Stimulated activated CD8-positive, alpha-beta memory T cell treated with anti-CD3 and anti-CD28 coated beads, Interleukin-7, amount 100 ng/mL, for 48 hours (primary cell): Measurements from ENCODE around the gene MYCN.
"Not testable (repeated sequence)": the region's sequence is repeated elsewhere in the genome, so short reads cannot be mapped to it uniquely, and the experiment has no call there.

Source experiments
- DNase-seq, 2 donors: peaks; one replicate each; pipeline ENCODE4 v3.0.0-alpha.2; 2020; ENCODE audit warnings: low read depth in 1 of 2; ENCODE audit errors: extremely low read depth in 1 of 2

The MYCN gene

DNA sequence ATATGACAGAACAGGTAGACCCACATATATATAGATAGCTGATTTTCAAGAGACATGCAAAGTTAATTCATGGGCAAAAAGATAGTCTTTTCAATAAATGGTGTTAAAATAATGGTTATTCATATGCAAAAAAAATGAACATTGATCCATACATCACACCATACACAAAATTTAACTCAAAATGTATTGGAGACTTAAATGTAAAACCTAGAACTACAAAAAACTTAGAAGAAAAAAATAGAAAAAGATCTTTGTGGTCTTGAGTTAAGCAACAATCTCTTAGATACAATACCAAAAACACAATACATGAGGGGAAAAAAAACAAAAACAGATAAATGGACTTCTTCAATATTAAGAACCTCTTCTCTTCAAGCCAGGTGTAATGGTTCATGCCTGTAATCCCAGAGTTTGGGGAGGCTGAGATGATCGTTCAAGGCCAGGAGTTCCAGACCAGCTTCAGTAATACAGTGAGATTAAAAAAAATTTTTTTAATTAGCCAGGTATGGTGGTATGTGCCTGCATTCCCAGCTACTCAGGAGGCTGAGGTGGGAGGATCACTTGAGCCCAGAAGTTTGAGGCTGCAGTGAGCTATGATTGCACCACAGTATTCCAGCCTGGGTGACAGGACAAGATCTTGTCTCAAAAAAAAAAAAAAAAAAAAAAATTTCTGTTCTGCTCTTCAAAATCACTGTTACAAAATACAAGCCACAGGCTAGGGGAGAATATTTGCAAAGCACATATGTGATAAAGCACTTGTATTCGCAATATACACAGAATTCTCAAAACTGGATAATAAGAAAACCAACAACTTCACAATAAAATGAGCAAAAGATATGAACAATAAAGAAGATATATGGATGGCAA is 32.7 kb upstream of the MYCN start:
- no peak for DNase-seq

DNA sequence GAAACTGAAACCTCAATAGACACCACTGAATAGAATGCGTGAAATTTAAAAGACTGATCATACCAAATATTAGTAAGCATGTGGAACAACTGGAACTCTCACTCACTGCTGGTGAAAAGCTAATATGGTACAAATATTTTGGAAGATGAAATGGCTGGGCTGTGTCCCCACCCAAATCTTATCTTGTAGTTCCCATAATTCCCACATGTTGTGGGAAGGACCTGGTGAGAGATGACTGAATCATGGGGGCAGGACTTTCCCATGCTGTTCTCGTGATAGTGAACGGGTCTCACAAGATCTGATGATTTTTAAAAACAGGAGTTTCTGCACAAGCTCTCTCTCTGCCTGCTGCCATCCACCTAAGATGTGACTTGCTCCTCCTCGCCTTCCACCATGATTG is 32.0 kb upstream of the MYCN start:
- DNase-seq, result no peak

DNA sequence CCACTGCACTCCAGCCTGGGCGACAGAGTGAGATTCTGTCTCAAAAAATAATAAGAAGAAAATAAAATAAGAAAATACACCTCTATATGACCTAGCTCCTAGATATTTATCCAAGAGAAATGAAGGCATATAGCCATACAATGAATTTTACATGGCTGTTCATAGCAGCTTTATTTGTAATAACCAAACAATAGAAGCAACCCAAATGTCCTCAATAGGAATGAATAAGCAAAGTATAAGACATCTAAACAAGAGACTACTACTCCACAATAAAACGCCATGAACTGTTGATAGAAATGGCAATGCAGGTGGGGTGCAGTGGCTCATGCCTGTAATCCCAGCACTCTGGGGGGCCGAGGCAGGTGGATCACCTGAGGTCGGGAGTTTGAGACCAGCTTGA is 31.2 kb upstream of the MYCN start:
- DNase-seq, result no peak

DNA sequence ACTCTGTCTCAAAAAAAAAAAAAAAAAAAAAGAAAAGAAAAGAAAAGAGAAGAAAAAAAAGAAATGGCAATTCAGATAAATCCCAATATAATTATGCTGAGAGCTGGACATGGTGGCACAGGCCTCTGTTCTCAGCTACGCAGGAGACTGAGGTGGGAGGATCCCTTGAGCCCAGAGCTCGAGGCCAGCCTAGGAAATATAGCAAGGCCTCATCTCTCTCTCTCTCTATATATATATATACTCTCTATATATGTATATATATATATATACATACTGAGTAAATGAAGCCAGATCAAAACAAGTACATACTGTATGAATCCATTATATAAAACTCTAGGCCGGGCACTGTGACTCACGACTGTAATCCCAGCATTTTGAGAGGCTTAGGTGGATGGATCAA is 30.6 kb upstream of the MYCN start:
- no peak for DNase-seq

DNA sequence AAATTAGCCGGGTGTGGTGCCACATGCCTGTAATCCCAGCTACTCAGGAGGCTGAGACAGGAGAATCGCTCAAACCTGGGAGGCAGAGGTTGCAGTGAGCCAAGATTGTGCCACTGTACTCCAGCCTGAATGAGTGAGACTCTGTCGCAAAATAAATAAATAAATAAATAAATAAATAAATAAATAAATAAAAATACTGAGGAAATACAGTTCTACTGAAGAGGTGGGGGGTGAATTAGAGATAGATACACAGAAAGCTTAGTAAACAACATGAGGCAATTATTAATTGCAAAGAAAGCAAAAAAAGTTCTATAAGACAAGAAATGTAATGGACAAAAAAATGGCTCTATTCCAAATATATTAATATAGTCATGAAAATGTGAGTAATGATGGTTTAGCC is 29.1 kb upstream of the MYCN start:
- DNase-seq, result not testable (repeated sequence)

DNA sequence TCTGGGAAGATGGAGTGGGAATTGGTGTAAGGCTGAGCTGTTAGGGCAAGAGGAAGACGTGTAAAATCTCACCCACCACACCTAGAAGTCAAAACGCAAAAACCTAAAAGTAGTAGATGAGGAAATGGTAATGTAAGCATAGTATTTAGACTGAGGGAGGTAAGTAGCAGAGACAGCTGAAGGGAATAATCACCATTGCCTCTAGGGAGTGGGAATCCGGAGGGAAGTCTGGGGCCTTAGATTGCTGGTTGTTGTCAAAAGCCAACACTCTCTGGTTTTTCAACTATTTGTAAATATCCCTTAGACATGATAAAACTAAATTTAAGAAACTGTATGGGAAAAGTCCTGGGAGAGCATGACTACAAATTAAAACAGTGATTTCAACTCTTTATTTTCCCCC is 28.7 kb upstream of the MYCN start:
- DNase-seq, result no peak

DNA sequence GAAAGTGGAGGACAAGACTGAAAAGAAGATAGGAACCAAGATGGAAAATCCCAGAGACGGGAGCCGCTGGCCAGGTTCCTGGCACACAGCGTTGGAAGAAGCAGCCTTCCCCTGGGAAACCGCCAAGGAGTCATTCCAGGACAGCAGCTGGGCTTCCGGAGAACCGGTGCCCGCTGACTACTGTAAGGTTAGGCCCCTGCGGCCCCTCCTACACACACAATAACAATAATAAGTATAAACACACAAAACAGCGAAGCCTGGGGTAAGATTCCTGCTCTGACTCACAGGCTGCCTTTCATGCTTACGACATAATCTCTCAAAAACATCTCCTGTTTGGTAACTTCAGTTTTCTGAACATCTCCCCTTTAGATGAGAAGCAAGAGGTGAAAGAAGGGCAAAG is 28.1 kb upstream of the MYCN start:
- no peak for DNase-seq

DNA sequence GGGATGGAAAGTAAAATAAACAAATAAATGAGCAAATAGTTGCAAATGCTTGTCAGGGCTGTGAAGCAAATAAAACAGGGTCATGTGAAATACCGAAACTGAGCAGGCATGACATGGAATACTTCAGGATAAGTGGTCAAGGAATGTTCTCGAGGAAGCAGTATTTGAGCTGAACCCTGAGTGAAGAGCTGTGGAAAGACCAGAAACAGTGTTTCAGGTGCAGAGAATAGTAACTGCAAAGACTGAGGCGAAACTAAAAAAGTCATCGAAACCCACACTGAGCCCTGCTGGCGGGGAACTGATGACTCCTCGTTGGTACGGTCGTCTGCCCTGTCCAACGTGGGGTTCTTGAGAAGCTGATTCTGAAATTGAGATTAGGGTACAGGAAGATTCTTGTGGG is 27.2 kb upstream of the MYCN start:
- DNase-seq, result no peak

DNA sequence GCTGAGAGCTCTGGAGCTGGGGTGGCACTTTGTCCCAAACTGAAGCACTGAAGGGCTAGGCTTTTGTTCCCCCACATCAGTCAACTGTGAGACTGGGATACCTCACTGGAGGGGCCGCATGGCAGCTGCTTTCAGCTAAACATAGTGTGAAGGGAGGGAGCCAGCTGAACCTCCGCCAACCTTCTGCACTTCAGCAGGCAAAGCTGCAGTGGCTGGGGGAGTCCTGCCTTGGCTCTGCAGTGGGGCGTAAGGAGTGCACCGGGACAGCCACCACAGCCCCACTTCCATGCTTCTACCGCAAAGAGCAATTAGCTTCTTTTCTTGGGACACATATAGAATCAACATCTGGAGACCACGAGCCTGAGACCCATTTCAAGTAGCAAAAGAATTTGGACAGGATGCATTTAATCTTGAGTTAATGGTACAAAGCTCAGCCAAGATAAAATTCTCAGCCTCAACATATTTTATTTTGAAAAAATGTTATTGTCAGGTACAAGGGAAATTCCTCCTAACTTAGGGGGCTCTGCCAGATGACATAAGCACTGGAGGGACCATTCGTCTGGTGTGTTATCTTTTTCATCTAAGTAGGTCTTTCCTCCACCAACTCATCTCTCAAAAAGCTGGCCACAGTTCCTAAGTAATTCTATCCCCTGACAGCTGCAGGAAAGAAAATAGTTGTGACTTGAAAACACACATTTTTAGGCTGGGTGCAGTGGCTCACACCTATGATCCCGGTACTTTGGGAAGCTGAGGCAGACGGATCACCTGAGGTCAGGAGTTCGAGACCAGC is 25.6 kb upstream of the MYCN start:
- no peak for DNase-seq

DNA sequence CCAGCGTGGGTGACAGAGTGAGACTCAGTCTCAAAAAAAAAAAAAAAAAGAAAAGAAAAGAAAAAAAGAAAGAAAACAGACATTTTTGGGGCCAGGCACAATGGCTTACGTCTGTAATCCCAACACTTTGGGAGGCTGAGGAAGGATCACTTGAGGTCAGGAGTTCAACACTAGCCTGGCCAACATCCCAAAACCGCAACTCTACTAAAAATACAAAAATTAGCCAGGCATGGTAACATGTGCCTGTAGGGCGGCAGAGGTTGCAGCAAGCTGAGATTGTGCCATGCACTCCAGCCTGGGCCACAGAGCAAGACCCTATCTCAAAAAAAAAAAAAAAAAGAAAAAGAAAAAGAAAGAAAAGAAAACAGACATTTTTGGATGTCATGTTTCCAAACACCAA is 24.8 kb upstream of the MYCN start:
- not testable (repeated sequence) for DNase-seq

DNA sequence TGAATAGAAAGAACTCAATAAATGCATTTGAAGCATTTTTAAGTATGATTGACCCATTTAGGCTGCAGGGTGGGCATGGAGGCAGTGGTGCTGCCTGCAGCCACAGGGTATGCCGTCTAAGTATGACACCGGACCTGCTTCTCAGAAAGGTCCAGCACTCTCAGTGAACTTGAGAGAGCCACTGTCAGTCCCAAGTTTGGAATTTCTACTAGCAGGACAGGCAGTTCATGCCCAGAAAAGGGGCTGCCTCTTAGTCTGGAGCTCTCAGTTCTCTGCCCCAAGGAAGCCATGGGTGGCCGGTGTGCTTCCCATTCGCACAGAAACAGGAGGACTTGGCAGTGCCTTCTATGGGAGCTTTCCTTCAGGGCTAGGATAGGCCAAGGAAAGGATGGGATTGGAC is 24.0 kb upstream of the MYCN start:
- DNase-seq, result no peak

DNA sequence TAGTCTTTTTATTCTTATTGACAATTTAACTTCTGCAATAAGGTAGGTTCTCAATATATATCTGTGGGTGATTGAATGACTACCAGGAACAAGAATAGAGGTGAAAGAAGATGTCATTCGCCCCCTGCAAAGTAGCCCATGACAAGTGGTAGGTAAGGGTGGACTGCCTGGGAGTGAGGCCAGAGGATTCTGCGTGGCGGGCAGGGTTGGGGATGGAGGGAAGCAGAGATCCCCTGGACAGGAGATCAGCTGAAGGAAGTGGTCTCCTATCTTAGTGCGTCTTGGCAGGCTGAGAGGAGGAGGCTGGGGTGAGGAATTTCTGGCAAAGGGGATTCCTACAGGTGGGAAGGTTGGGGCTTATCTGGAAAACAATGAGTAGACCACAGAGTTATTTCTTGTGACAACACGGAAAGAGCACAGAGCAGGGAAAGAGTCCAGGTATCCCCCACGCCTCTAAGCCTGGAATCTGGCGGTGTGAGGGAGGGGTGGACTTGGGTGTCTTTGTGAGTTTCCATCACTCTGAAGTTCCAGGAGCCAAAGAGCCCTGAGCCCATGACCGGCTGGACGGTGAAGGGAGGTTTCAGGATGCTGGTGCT is 21.5 kb upstream of the MYCN start:
- DNase-seq, result no peak

DNA sequence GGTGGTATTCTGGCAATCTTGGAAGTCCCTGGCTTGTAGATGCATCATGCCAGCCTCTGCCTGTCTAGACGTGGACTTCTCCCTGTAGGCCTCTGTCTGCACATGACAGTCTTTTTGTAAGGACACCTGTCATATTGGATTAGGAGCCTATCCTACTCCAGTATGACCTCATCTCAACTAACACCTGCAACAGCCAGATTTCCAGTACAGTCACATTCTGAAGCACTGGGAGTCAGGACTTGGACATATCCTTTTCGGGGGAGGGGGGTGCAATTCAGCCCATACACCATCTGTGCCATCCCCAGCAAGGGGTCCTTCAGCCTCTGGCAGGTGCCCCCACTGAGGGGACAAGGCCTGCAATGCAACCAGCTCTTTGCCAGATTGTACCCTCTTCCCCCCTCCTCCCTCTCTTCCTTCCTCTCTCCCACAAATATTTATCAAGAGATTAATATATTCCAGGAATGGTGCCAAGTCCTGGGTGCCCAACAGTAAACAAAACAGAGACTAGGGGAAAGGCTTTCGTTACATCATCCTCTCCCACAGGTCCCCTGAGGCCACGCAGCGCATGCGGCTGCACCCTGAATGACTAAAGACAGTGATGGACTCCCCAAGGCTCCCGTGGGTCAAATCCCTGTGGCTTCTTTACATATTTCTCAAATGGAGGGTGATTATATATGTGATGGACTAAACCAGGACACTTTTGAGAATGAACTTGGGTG is 20.5 kb upstream of the MYCN start:
- DNase-seq, result no peak

DNA sequence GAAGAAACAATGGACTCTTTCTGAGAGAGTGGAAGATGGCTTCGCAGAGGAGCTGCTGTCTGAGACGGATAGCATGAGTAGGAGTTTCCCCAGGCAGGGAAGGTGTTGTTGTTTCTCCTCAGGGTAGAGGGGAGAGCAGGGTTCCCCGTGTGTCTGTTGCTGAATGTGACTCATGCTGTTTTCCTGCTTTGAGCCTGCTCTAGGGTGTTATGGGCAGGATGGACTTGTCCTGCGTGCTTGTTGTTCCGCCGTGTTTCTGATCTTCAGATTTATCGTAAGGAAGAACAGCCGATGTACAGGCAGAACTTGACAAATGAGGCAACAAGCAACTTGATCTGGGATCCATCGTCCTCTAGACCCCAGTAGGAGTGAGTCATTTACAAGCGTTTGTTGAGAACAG is 19.7 kb upstream of the MYCN start:
- DNase-seq, result no peak

DNA sequence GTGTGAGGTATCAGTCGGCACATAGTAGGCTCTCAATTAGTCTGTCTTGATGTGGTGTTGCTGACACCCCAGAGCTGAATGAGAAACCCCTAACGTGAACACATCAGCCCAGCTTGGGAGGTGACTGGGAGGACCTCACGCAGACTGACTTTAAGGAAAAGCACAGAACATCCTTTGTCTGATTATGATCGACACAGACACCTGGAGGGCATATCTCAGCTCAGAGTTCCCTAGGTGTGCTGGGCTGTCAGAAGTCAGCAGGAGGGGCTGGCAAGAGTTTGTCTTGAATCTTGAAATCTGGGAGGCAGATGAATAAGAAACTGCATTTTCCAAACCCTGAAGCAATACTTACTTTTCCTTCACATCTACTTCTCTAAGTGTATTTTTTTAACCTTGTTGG is 16.8 kb upstream of the MYCN start:
- no peak for DNase-seq

DNA sequence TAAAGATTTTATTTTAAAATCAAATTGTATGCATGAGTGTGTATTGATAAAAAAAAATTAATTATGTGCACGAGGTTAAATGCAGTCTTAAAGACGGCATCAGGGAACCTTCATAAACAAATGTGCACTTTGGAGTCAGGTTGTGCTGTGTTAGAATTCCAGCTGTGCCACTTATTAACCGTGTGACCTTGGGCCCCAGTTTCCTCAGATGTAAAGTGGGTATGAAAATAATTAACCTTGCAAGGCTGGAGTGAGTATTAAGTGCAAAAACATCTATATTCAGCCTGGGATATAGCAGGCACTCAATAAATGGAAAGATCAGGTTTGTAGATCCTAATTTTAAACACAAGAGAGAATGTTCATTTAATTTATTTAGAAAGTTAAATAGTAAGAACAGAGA is 14.5 kb upstream of the MYCN start:
- no peak for DNase-seq

DNA sequence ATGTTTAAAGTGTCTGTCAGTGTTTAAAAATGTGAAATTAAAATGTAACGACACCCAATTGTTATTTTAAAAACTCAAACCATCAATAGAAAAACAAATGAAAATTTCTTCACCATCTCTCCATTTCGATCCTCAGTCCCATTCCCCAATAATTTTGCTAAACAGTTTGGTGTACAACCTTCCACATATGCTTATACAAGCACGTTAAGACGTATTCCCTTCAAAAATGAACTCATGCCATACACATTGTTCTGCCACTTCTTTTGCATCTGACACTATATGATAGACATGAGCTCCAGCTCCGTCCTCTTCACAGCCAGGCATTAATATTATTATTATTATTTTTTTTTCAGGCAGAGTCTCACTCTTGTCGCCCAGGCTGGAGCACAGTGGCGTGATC is 14.1 kb upstream of the MYCN start:
- no peak for DNase-seq

DNA sequence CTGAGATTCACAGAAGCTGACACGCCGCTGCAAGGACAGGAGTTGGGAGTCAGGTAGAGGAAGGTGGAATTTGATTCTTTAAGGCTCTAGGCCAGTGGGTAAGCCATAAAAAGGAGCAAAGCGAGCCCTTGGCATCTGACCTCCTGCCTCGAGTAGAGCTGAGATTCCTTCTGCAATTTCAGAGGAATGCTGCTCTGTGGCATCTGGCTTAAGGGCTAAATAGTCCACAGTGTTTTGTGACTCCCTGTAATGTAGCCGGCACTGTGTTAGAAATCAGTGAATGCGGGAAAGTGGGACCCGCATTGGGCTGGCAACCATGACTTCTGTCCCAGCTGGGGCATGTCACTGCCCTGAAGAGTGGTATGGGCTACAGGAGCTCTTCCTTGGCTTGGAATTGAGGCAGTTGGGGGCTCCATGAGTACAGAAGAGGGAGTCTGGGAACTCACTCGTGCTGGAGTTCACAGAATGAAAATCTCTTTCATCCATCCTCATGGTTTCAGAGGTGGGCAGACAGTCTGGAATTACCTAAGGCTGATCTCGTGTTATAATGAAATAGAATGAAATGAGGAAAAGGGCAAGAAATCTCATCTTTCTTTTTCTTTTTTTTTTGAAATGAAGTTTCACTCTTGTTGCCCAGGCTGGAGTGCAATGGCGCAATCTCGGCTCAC is 12.7 kb upstream of the MYCN start:
- DNase-seq, result no peak

DNA sequence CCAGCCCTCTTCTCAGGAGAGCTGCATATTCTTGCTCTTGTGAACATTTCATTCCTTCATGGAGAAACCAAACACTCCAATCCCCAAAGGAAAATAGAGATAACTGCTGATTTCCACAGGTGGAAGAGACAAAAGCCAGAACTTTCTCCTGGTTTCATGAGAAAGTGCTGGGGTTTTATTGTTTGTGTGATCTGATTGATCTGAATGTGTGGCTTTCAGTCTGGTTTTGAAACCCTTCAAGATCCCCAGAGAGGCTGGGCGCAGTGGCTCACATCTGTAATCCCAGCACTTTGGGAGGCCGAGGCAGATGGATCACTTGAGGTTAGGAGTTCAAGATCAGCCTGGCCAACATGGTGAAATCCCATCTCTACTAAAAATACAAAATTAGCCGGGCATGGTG is 11.3 kb upstream of the MYCN start:
- DNase-seq, result not testable (repeated sequence)

DNA sequence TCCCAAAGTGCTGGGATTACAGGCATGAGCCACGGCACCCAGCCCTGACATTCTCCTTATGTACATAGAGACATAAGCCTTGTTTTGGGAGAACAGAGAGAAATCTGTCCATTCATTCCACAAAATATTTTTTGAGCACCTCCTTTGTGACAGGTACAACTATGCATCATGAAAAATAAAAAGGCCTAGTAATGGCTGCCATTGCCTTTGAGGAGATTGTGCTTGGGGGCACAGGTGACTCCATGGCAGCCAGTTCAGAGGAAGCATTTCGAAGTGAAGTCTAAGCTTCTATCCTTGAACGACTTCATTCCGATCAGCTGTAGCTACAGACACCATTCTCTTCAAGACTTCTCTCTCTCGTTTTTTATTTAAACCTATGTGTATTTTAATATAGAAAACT is 10.5 kb upstream of the MYCN start:
- DNase-seq, result no peak
